ENCODE results near the gene LUZP2.

Gene LUZP2

GRCh38 chr11:24496736-24497725 lies at the start of gene LUZP2:
Gene LUZP2 (plus strand): TSS chr11:24497053.
- DNase-seq (ENCODE audit: low read depth in 2 of 2): no peak

GRCh38 chr11:24453129-24453718 lies 43.6 kb upstream of the LUZP2 start:
- no peak for DNase-seq (ENCODE audit: low read depth in 2 of 2)

GRCh38 chr11:24457985-24458384 lies 38.9 kb upstream of the LUZP2 start:
- no peak for DNase-seq (ENCODE audit: low read depth in 2 of 2)

- no peak for DNase-seq (ENCODE audit: low read depth in 2 of 2)
Observed at GRCh38 chr11:24470431-24470830, 26.4 kb upstream of the LUZP2 start.

GRCh38 chr11:24471084-24471483 lies 25.8 kb upstream of the LUZP2 start:
- DNase-seq (ENCODE audit: low read depth in 2 of 2): no peak

GRCh38 chr11:24478718-24479117 lies 18.1 kb upstream of the LUZP2 start:
- no peak for DNase-seq (ENCODE audit: low read depth in 2 of 2)

GRCh38 chr11:24489477-24489876 lies 7.4 kb upstream of the LUZP2 start:
- DNase-seq (ENCODE audit: low read depth in 2 of 2): no peak

GRCh38 chr11:24496386-24496735 lies 492 bp upstream of the LUZP2 start:
- DNase-seq (ENCODE audit: low read depth in 2 of 2): no peak

- DNase-seq (ENCODE audit: low read depth in 2 of 2): no peak
Observed at GRCh38 chr11:24497831-24498230, 978 bp downstream of the LUZP2 start.

- no peak for DNase-seq (ENCODE audit: low read depth in 2 of 2)
Observed at GRCh38 chr11:24502425-24502824, 5.6 kb downstream of the LUZP2 start.

GRCh38 chr11:24509114-24509513 lies 12.3 kb downstream of the LUZP2 start:
- no peak for DNase-seq (ENCODE audit: low read depth in 2 of 2)

GRCh38 chr11:24511511-24511910 lies 14.7 kb downstream of the LUZP2 start:
- no peak for DNase-seq (ENCODE audit: low read depth in 2 of 2)

GRCh38 chr11:24513479-24514218 lies 16.8 kb downstream of the LUZP2 start:
- DNase-seq (ENCODE audit: low read depth in 2 of 2): no peak

GRCh38 chr11:24514219-24514594 lies 17.4 kb downstream of the LUZP2 start:
- no peak for DNase-seq (ENCODE audit: low read depth in 2 of 2)

GRCh38 chr11:24515632-24516031 lies 18.8 kb downstream of the LUZP2 start:
- no peak for DNase-seq (ENCODE audit: low read depth in 2 of 2)

- no peak for DNase-seq (ENCODE audit: low read depth in 2 of 2)
Observed at GRCh38 chr11:24516638-24517037, 19.8 kb downstream of the LUZP2 start.

GRCh38 chr11:24521601-24522000 lies 24.7 kb downstream of the LUZP2 start:
- no peak for DNase-seq (ENCODE audit: low read depth in 2 of 2)

GRCh38 chr11:24524156-24524555 lies 27.3 kb downstream of the LUZP2 start:
- DNase-seq (ENCODE audit: low read depth in 2 of 2): no peak

- no peak for DNase-seq (ENCODE audit: low read depth in 2 of 2)
Observed at GRCh38 chr11:24531528-24531927, 34.7 kb downstream of the LUZP2 start.

- no peak for DNase-seq (ENCODE audit: low read depth in 2 of 2)
Observed at GRCh38 chr11:24543771-24544170, 46.9 kb downstream of the LUZP2 start.

- no peak for DNase-seq (ENCODE audit: low read depth in 2 of 2)
Observed at GRCh38 chr11:24556693-24557092, 59.8 kb downstream of the LUZP2 start.

GRCh38 chr11:24559315-24559714 lies 62.5 kb downstream of the LUZP2 start:
- no peak for DNase-seq (ENCODE audit: low read depth in 2 of 2)

- no peak for DNase-seq (ENCODE audit: low read depth in 2 of 2)
Observed at GRCh38 chr11:24560324-24560723, 63.5 kb downstream of the LUZP2 start.

Data from stimulated activated CD4-positive, alpha-beta T cell treated with anti-CD3 and anti-CD28 coated beads, Interleukin-4, amount 100 ng/mL, for 48 hours (primary cell).